Measurements from ENCODE around the gene THRSP.
"Not testable (repeated sequence)": the region's sequence is repeated elsewhere in the genome, so short reads cannot be mapped to it uniquely, and the experiment has no call there.

The THRSP gene

GRCh38 chr11:78067704-78068103 lies 4.0 kb downstream of the THRSP start:
- DNase-seq, result no peak

DNA sequence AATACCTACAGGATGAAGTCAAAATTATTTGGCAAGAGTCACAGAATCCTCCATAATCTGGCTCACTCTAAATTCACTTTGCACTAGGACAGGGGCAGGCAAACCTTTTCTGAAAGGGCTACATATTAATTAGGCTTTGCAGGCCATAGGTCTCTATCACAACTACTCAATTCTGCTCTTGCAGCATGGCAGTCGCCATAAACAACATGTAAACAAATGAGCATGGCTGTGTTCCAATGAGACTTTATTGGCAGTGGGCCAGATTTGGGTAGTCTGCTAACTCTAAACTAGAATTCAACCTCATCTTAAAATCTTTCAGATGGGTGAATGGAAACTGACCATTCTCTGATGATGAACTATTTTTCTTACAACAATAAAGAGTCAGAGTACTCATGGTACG lies 5.8 kb downstream of the THRSP start:
- DNase-seq, result peak; percentile 43

DNA sequence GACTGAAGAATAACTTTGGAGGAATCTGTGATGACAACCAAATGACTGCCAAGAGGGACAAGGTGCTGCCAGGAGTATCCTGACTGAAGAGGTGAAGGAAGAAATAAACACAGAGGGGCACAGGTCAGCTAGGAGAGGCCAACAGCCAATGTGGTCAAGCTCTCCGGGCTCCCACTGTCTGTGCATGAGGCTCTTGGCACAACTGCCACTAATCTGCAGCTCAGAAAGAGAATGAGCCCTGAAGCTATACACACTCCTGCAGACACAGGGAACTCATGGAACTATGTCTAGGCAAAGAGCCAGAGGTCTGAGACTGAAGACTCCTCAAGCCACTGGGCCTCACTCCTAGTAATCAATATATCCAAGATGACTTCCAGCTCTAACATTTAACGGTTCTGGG lies 7.0 kb downstream of the THRSP start:
- no peak for DNase-seq

DNA sequence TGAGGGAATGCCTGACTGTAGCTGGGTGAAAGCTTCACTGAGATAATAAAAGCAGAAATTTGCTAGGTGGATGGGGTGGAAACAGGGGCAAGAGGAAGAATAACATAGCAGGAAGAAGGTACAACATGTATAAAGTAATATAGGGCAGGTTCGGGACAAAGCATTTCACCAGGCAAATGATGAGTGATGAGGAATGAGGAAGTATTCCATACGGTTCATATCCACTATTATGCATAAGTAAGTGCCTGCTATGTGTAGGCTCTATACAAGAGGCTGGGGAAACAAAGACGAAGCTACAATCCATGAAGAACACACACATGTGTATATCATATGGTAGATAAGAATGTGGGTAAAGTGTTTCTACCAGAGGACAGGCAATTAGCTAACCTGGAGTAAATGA lies 8.1 kb downstream of the THRSP start:
- no peak for DNase-seq

GRCh38 chr11:78072455-78072854 lies 8.8 kb downstream of the THRSP start:
- no peak for DNase-seq

- peak; percentile 90 for DNase-seq
Observed at GRCh38 chr11:78074756-78075155, 11.1 kb downstream of the THRSP start.

DNA sequence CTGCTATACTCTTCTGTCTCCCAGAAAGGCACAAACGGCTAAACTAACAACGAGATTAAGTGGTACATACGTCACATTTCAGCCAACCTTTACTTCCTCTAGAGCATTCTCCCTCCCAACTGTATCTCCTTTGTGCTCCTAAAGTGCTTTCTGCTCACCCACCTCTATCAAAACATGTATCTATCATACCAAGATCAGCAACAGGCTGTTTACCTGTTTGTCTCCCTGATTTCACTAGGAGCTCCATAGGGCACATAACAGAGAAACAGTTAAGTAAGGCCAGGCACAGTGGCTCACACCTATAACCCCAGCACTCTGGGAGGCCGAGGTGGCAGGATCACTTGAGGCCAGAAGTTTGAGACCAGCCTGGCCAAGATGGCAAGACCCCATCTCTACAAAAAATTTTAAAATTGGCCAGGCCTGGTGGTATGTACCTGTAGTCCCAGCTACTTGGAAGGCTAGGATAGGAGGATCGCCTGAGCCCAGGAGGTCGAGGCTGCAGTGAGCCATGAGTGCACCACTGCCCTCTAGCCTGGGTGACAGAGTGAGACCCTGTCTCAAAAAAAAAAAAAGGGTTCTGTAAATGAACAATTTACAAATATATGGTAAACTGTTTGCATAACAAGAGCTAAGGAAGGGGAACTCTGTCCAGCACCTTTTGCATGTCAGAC lies 13.2 kb downstream of the THRSP start:
- peak; percentile 19 for DNase-seq

DNA sequence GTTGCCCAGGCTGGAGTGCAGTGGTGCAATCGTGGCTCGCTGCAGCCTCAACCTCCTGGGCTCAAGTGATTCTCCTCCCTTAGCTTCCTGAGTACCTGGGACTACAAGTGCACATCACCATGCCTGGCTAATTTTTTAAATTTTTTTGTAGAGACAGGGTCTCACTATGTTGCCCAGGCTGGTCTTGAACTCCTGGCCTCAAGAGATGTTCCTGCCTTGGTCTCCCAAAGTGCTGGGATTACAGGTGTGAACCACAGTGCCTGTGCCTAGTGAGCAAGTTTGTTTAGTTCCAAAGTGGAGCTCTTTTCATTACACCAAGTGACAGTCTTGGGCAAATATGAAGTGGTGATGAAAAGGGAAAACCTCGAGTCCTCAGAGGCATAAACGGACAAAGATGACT lies 13.9 kb downstream of the THRSP start:
- not testable (repeated sequence) for DNase-seq

- DNase-seq, result no peak
Observed at GRCh38 chr11:78078218-78079167, 14.8 kb downstream of the THRSP start.

- DNase-seq, result peak; percentile 93
Observed at GRCh38 chr11:78079232-78080083, 15.8 kb downstream of the THRSP start, which contains the start of gene NDUFC2. Gene NDUFC2, minus strand, starts transcription at chr11:78079862. Its CDS starts 118 bp downstream, at chr11:78079744.

DNA sequence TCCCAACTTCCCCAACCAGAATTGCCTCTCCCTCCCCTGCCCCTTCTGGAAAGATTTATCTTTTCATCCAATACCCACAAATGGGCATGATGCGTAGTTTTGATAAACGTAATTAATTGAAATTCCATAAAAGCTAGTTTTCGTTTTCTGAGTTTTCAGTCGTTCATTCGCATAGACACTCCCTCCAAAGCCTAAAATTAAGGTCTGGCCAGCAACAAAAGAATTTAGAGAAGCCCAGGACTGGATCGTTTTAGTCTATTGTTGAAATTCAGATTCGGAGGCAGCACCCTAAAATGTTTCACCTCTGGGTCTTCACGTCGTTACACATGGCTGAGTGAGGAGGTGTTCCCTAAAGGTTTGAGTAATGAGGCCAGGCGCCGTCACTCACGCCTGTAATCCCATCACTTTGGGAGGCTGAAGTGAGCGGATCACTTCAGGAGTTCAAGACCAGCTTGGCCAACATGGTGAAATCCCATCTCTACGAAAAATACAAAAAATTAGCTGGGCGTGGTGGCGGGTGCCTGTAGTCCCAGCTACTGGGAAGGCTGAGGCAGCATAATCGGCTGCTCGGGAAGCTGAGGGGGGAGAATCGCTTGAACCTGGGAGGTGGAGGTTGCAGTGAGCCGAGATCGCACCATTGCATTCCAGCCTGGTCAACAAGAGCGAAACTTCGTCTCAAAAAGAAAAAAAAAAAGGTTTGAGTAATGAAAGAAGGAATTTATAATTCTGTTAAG lies 16.6 kb downstream of the THRSP start:
- peak; percentile 41 for DNase-seq

GRCh38 chr11:78080818-78081495 lies 17.3 kb downstream of the THRSP start:
- peak; percentile 39 for DNase-seq

DNA sequence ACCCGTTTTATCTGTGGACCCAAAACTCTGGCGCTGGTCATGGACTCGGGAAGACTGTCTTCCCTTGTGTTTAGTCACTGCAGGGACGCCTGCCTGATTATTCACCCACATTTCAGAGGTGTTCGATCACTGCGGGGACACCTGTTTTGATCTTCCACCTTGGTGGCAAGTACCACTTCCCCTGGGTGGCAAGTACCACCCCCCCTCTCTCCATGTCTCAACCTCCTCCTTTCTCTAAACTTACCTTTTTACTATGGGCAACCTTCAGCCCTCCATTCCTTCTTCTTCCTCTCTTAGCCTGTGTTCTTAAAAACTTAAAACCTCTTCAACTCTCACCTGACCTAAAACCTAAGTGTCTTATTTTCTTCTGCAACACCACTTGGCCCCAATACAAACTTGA lies 17.9 kb downstream of the THRSP start:
- no peak for DNase-seq

- no peak for DNase-seq
Observed at GRCh38 chr11:78082146-78082545, 18.5 kb downstream of the THRSP start.

- no peak for DNase-seq
Observed at GRCh38 chr11:78083021-78083420, 19.4 kb downstream of the THRSP start.

DNA sequence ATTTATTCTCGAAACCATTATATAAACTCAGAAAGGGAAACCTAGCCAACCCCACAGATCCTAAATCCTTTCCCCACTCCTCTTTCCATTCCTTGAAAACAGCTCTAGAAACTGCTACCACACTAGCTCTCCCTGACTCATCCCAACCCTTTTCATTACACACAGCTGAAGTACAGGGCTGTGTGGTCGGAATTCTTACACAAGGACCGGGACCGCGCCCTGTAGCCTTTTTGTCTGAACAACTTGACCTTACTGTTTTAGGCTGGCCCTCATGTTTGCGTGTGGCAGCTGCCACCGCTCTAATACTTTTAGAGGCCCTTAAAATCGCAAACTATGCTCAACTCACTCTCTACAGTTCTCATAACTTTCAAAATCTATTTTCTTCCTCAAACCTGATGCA lies 20.8 kb downstream of the THRSP start:
- DNase-seq, result not testable (repeated sequence)

DNA sequence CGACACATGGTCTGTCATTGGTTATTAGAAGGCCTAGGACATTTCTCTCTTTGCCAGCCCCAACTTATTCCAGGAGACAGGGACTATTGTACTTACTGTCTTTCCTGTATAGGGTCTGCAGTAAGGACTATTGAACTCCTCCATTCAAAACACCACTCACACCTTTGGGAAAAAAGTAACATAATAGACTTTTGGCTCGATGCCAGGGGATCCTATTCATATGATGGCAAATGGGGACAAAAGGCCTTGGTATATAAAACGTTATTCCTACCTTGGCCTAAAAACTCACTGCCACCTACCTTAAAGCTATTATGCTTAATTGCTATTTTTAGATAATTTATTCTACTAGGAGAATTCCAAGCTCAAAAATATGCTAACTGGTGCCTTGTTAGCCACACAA lies 22.3 kb downstream of the THRSP start:
- DNase-seq, result peak; percentile 59

- DNase-seq, result not testable (repeated sequence)
Observed at GRCh38 chr11:78086521-78087074, 22.9 kb downstream of the THRSP start.

DNA sequence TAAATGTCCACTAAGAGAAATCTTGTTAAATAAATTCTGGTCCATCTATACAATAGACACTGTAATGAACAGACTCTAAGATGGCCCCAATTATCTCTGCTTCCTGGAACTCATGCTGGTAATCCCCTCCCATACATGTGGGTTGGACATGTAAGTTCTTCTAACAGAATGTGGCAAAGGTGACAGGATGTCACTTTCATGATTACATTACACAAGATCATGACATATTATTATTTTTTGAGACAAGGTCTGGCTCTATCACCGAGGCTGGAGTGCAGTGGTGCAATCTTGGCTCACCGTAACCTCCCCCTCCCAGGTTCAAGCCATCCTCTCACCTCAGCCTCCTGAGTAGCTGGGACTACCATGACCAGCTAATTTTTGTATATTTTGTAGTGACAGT lies 30.6 kb downstream of the THRSP start:
- DNase-seq, result no peak

DNA sequence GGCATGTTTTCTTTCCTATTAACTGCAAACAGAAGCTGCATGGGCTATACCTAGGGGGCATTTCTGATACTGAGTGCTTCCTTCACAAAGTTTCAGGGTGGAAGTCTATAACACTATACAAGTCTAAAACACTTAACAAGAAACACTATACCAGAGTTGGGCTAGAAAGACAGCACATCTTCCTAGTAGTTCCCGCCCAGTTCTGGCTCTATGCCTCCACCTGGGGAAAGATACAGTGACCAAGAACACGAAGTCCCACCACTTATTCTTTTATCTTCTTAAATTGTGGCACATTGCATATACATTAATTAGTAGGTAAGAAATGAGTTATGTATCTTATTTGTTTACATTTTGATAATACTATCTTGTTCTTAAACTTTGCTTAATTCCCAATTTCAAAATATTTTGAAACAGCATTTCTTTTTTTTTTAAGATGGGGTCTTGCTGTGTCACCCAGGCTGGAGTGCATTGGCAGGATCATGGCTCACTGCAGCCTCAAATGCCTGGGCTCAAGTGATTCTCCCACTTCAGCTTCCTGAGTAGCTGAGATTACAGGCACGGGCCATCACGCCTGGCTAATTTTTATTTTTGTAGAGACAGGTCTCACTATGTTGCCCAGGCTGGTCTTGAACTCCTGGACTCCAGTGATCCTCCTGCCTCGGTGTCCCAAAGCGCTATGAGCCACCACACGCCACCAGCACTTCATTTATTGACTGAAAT lies 34.2 kb downstream of the THRSP start:
- DNase-seq, result no peak

DNA sequence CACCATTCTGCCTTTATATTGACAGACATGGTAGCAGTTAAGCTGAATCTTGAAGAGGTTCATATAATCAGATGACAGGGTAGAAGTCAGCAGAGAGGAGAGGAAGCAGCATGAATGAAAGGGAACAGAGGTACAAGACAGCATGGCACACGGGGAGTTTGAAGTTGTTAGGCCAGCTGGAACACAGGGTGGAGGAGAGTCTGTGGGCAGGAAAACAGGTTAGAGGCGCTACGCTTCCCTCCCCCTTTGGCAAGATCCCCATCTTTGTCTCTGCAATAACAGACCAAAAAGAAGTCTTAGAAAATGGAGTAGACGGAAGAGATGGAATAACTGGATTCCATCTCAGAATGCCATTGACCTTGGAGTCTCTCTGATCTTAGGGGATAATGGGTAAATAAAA lies 36.0 kb downstream of the THRSP start:
- no peak for DNase-seq

All from NCI-H69 (cell line).